Lower lobe of right lung (tissue), 2 donors: ENCODE measurements around the gene LMBR1. TPM values are rescaled to one million over a fixed set of nuclear protein-coding genes. Genes with fewer than 3 reads are reported as not detected.
"Not testable (repeated sequence)": the region's sequence is repeated elsewhere in the genome, so short reads cannot be mapped to it uniquely, and the experiment has no call there.

ENCODE experiments used
- ATAC-seq, 2 donors: fragments of 200-7000 bp; cut with Tn5 transposase; one replicate each; pipeline ENCODE4 v1.9.1; 2020 to 2022; ENCODE audit warnings: mild to moderate bottlenecking in 2 of 2, moderate library complexity in 2 of 2
- DNase-seq: peaks from one replicate; pipeline ENCODE4 v3.0.0-alpha.2; 2020
- H3K27ac ChIP-seq: fragments of 200-600 bp; one replicate; pipeline ENCODE4 v1.8.0; 2022
- H3K27me3 ChIP-seq: fragments of 200-600 bp; one replicate; pipeline ENCODE4 v1.8.0; 2022; ENCODE audit warnings: low read depth
- H3K36me3 ChIP-seq: fragments of 200-600 bp; one replicate; pipeline ENCODE4 v1.8.0; 2022; ENCODE audit warnings: mild to moderate bottlenecking
- H3K4me1 ChIP-seq: fragments of 200-600 bp; one replicate; pipeline ENCODE4 v1.8.0; 2022
- H3K4me3 ChIP-seq: fragments of 200-600 bp; one replicate; pipeline ENCODE4 v1.8.0; 2022; ENCODE audit warnings: mild to moderate bottlenecking
- H3K9me3 ChIP-seq: fragments of 200-600 bp; one replicate; pipeline ENCODE4 v1.8.0; 2022
- CTCF ChIP-seq: fragments of 200-600 bp; IDR thresholded peaks from one replicate; pipeline ENCODE4 v1.8.0; 2022; ENCODE audit warnings: antibody characterized with exemption, mild to moderate bottlenecking
- intact Hi-C: fragments of 100-400 bp; cut with DNase I; formaldehyde crosslinking; loops from one replicate; pipeline ENCODE4 v1.11.0; 2022
- total RNA-seq: library from RNA; stranded (reverse); fragmentation: NEBNext Ultra II Directional; extraction: Animal tissue kit (Norgen Biotek cat#: 25700); gene quantifications from one replicate; pipeline ENCODE4 v1.2.1, GENCODE V29; 2021
- donor health status: DM: no; HTN: yes; CAD: no; lungs with severe emphysema.

Gene LMBR1
- total RNA-seq, 1 donor from 2014 or later = 71.1 TPM

- ATAC-seq (peak; percentile 35 to 60), DNase-seq (no peak)
- no peaks in the 10 kb centered on the region for H3K36me3 ChIP-seq
- H3K4me3 ChIP-seq = no peak overlapping the region
- intact Hi-C loops = no loop called here
- no peaks in the 10 kb centered on the region for H3K4me1 ChIP-seq
- no peaks in the 10 kb centered on the region for H3K27me3 ChIP-seq
- no peak for TF ChIP-seq CTCF
- H3K9me3 ChIP-seq = no peaks in the 10 kb centered on the region
- peak overlapping the region; percentile 57 for H3K27ac ChIP-seq
Measured at GRCh38 chr7:156903232-156903909, 10.4 kb upstream of the LMBR1 start.

GRCh38 chr7:156900093-156900492, 7.1 kb upstream of the LMBR1 start:
- intact Hi-C loops, ATAC-seq, H3K27me3 ChIP-seq, DNase-seq, H3K4me3 ChIP-seq, H3K27ac ChIP-seq, H3K4me1 ChIP-seq, H3K36me3 ChIP-seq, H3K9me3 ChIP-seq: not testable (repeated sequence)

DNA sequence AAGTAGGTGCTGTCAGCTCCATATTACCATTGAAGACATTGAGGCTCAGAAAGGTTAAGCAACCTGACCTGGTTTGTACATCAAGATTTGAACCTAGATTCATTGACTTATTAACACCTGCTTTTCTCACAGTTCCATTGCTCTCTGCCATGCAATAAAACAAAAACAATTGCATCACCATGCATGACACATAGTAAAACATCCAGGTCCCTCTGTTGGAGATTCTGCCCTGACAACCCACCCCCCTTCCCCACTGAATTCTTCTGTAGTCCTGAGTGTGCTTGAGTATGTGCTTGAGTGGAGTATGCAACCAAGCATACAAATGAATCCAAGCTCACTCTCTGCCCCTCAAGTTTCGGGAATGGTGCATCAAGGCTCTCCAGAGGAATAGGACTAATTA, 6.0 kb upstream of the LMBR1 start:
- TF ChIP-seq CTCF = no peak
- ATAC-seq (peak; percentile 43 to 55), DNase-seq (no peak)
- Histone ChIP-seq H3K4me3 (no peak overlapping the region), H3K27me3 (no peaks in the 10 kb centered on the region), H3K4me1 (peaks cover 15% of the 10 kb centered on the region), H3K36me3 (no peaks in the 10 kb centered on the region), H3K27ac (no peak overlapping the region), H3K9me3 (no peaks in the 10 kb centered on the region)
- intact Hi-C loops = no loop called here

- TF ChIP-seq CTCF = no peak
- no peak for ATAC-seq
- H3K36me3 ChIP-seq = no peaks in the 10 kb centered on the region
- H3K27me3 ChIP-seq = no peaks in the 10 kb centered on the region
- H3K9me3 ChIP-seq = no peaks in the 10 kb centered on the region
- peaks cover 18% of the 10 kb centered on the region for H3K4me1 ChIP-seq
- H3K27ac ChIP-seq = no peak overlapping the region
- intact Hi-C loops = no loop called here
- DNase-seq = no peak
- no peak overlapping the region for H3K4me3 ChIP-seq
Measured at GRCh38 chr7:156897673-156898072, 4.7 kb upstream of the LMBR1 start.

DNA sequence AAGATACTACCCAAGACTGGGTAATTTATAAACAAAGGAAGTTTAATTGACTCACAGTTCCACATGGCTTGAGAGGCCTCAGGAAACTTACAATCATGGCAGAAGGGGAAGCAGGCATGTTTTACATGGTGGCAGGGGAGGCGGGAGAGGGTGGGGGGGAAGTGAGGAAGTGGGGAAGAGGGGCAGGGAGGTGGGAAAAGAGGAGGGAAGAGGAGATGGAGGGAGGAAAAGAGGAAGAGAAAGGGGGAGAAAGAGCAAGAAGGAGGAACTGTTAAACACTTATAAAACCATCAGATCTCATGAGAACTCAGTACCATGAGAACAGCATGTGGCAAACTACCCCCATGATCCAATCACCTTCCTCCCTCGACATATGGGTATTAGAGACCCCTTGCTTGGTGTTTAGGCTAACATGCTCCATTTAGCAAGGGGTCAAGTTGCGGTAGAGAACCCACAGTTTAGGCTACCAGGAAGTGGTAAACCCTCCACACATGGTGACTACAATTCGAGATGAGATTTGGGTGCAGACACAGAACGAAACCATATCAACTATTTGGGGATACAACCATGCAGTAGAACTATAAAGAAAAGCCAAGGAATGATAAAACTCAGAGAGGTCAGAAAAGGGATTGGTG, 3.5 kb upstream of the LMBR1 start:
- intact Hi-C loops = no loop called here
- H3K4me1 ChIP-seq = peaks cover 23% of the 10 kb centered on the region
- no peak overlapping the region for H3K4me3 ChIP-seq
- no peaks in the 10 kb centered on the region for H3K27me3 ChIP-seq
- no peak for DNase-seq
- H3K9me3 ChIP-seq = no peaks in the 10 kb centered on the region
- H3K36me3 ChIP-seq = no peaks in the 10 kb centered on the region
- no peak for ATAC-seq
- H3K27ac ChIP-seq = peak overlapping the region; percentile 15
- no peak for TF ChIP-seq CTCF

GRCh38 chr7:156895024-156895780, 2.2 kb upstream of the LMBR1 start:
- Histone ChIP-seq H3K27ac (peak overlapping the region; percentile 64), H3K27me3 (no peaks in the 10 kb centered on the region), H3K9me3 (no peaks in the 10 kb centered on the region), H3K4me1 (peaks cover 27% of the 10 kb centered on the region), H3K36me3 (no peaks in the 10 kb centered on the region), H3K4me3 (no peak overlapping the region)
- TF ChIP-seq CTCF = no peak
- no peak for ATAC-seq
- intact Hi-C loops = no loop called here
- no peak for DNase-seq
